ENCODE data around the gene IMMP2L.

- no peak for TF ChIP-seq NRF1 (IDR thresholded peaks at IDR 0.05; ENCODE audit: low read depth, low read length)
- no peak for TF ChIP-seq CTCF (IDR thresholded peaks at IDR 0.05)
- TF ChIP-seq EZH2phosphoT487 (IDR thresholded peaks at IDR 0.05; ENCODE audit: borderline replicate concordance, low read depth), result no peak
Observed at GRCh38 chr7:111026806-111027205, 535.5 kb downstream of the IMMP2L start.

All from SK-N-SH (cell line).